ENCODE data around the gene DCAF15. TPM values are rescaled to one million over a fixed set of nuclear protein-coding genes. Genes with fewer than 3 reads are reported as not detected.

The DCAF15 gene
- total and polyA plus RNA-seq, 2 donors from 2014 or later: 21.9 to 35.5 TPM

GRCh38 chr19:13996928-13997630, 44.8 kb downstream of the DCAF15 start:
- no peak for FAIRE-seq
- TF ChIP-seq, protein P1, sequence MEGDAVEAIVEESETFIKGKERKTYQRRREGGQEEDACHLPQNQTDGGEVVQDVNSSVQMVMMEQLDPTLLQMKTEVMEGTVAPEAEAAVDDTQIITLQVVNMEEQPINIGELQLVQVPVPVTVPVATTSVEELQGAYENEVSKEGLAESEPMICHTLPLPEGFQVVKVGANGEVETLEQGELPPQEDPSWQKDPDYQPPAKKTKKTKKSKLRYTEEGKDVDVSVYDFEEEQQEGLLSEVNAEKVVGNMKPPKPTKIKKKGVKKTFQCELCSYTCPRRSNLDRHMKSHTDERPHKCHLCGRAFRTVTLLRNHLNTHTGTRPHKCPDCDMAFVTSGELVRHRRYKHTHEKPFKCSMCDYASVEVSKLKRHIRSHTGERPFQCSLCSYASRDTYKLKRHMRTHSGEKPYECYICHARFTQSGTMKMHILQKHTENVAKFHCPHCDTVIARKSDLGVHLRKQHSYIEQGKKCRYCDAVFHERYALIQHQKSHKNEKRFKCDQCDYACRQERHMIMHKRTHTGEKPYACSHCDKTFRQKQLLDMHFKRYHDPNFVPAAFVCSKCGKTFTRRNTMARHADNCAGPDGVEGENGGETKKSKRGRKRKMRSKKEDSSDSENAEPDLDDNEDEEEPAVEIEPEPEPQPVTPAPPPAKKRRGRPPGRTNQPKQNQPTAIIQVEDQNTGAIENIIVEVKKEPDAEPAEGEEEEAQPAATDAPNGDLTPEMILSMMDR (IDR thresholded peaks at IDR 0.05; ENCODE audit: borderline replicate concordance, extremely low read depth, insufficient read depth): no peak
- intact Hi-C loops (cut with DNase I): no loop called here
- Histone ChIP-seq H3K9me3 (ENCODE audit: control insufficient read depth in 2 of 3, insufficient read depth in 1 of 3, low read length in 3 of 3) (no peaks in the 10 kb centered on the region), H3K4me1 (ENCODE audit: control insufficient read depth in 2 of 3, insufficient read depth in 2 of 3, low read depth in 1 of 3, low read length in 3 of 3) (no peaks in the 10 kb centered on the region), H3K4me3 (ENCODE audit: low read length in 3 of 3) (no peak overlapping the region), H3K36me3 (ENCODE audit: control insufficient read depth in 2 of 3, insufficient read depth in 3 of 3, low read length in 3 of 3) (peaks cover 0 to 8% (median 4%) of the 10 kb centered on the region in 3 donors), H3K9ac (ENCODE audit: low read length in 3 of 3) (no peak overlapping the region), H3K27ac (ENCODE audit: low read depth in 2 of 2, low read length in 2 of 2) (no peak overlapping the region), H3K27me3 (ENCODE audit: control insufficient read depth, insufficient read depth, low read length) (no peaks in the 10 kb centered on the region)
- DNase-seq: peak in 1 of 5 donors; percentile 57

DNA sequence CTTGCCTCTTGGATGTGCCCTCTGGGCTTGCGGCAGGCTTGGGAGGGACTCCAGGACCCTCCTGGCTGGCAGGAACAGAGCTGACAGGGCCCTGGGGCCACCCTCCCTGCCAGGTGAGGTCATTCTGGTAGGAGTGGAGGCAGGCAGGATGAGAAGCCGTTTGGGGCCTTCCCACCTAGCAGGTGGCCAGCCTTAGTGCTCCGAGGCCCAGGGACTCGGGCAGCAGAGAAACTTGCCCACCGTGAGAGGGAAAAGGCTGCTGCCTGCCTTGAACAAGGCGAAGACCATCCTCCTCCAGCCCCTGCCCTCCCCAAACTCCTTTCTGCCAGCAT, 45.3 kb downstream of the DCAF15 start:
- Histone ChIP-seq H3K27ac (ENCODE audit: low read depth in 2 of 2, low read length in 2 of 2) (no peak overlapping the region), H3K27me3 (ENCODE audit: control insufficient read depth, insufficient read depth, low read length) (no peaks in the 10 kb centered on the region), H3K36me3 (ENCODE audit: control insufficient read depth in 2 of 3, insufficient read depth in 3 of 3, low read length in 3 of 3) (peaks cover 0 to 3% (median under 1%) of the 10 kb centered on the region in 3 donors), H3K9ac (ENCODE audit: low read length in 3 of 3) (no peak overlapping the region), H3K4me3 (ENCODE audit: low read length in 3 of 3) (no peak overlapping the region), H3K9me3 (ENCODE audit: control insufficient read depth in 2 of 3, insufficient read depth in 1 of 3, low read length in 3 of 3) (no peaks in the 10 kb centered on the region), H3K4me1 (ENCODE audit: control insufficient read depth in 2 of 3, insufficient read depth in 2 of 3, low read depth in 1 of 3, low read length in 3 of 3) (peaks cover 0 to 2% (median 0%) of the 10 kb centered on the region in 3 donors)
- intact Hi-C loops (cut with DNase I): no loop called here
- TF ChIP-seq, protein P1 (IDR thresholded peaks at IDR 0.05; ENCODE audit: borderline replicate concordance, extremely low read depth, insufficient read depth): no peak
- DNase-seq (peak in 1 of 5 donors; percentile 51), FAIRE-seq (no peak)

DNA sequence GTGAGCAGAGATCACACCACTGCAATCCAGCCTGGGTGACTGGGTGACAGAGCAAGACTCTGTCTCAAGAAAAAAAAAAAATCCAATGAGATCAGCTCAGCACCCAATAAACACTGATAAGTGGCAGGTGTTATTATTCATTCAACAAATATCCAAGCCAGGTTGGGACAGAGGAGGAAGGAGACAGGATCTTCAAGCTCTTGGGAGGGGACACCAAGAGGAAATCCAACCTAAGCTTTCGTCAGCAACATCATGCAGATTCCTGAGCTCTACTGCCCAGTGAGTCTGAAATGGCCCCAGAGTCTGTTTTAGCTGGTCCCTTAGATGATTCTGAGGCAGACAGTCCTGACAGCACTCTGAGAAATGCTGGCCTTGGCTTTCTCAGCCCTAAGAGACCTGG, 46.1 kb downstream of the DCAF15 start:
- Histone ChIP-seq H3K9ac (ENCODE audit: low read length in 3 of 3) (no peak overlapping the region), H3K9me3 (ENCODE audit: control insufficient read depth in 2 of 3, insufficient read depth in 1 of 3, low read length in 3 of 3) (no peaks in the 10 kb centered on the region), H3K27me3 (ENCODE audit: control insufficient read depth, insufficient read depth, low read length) (no peaks in the 10 kb centered on the region), H3K27ac (ENCODE audit: low read depth in 2 of 2, low read length in 2 of 2) (no peak overlapping the region), H3K4me3 (ENCODE audit: low read length in 3 of 3) (no peak overlapping the region), H3K36me3 (ENCODE audit: control insufficient read depth in 2 of 3, insufficient read depth in 3 of 3, low read length in 3 of 3) (no peaks in the 10 kb centered on the region), H3K4me1 (ENCODE audit: control insufficient read depth in 2 of 3, insufficient read depth in 2 of 3, low read depth in 1 of 3, low read length in 3 of 3) (peaks cover 0 to 10% (median 7%) of the 10 kb centered on the region in 3 donors)
- no peak for DNase-seq
- intact Hi-C loops (cut with DNase I): no loop called here
- no peak for FAIRE-seq
- TF ChIP-seq, protein P1 (IDR thresholded peaks at IDR 0.05; ENCODE audit: borderline replicate concordance, extremely low read depth, insufficient read depth): no peak

Data from kidney (tissue), 14 donors.